SK-N-SH (cell line): ENCODE results near the gene DOCK10. TPM values are rescaled to one million over a fixed set of nuclear protein-coding genes. Genes with fewer than 3 reads are reported as not detected.

ENCODE experiments used
- CTCF ChIA-PET: fragments of 300-600, 350-600 bp; formaldehyde crosslinking; extraction: SDS; loops from one replicate; lab custom pipeline; 2021; lab: Yijun Ruan, JAX
- POLR2A ChIA-PET: fragments of 350-600 bp; sonication (Branson Sonifier 250); formaldehyde crosslinking; extraction: SDS; loops from one replicate; lab custom pipeline; 2020; ENCODE audit warnings: antibody characterized with exemption, inconsistent platforms; lab: Yijun Ruan, JAX
- DNase-seq: peaks from one replicate; pipeline ENCODE4 v3.0.0; 2012
- H2AFZ ChIP-seq: fragments of 200-600 bp; sonication (generic); 2 replicates; pipeline ENCODE4 v1.8.1; 2016; ENCODE audit warnings: antibody characterized with exemption, mild to moderate bottlenecking, low read depth
- H3F3A ChIP-seq: fragments of 200-600 bp; sonication (generic); replicated peaks from 2 replicates; pipeline ENCODE3; 2016; ENCODE audit warnings: antibody characterized with exemption, mild to moderate bottlenecking; ENCODE audit not compliant: insufficient read depth
- H3K27ac ChIP-seq, 2 experiments: fragments of 200-500 bp in 1 of 2; fragments of 200-600 bp in 1 of 2; sonication (Bioruptor generic) in 1 of 2; sonication (generic), shearing (Covaris generic) in 1 of 2; 2 replicates each; pipeline versions ENCODE4 v1.5.1 to v1.6.1; 2014 to 2016; ENCODE audit warnings: low read depth in 2 of 2, inconsistent platforms in 1 of 2, low read length in 1 of 2, mild to moderate bottlenecking in 1 of 2, mixed read lengths in 1 of 2
- H3K27me3 ChIP-seq: fragments of 200-600 bp; sonication (generic), shearing (Covaris generic); 2 replicates; pipeline ENCODE4 v1.6.1; 2016; ENCODE audit warnings: mixed run types; ENCODE audit not compliant: insufficient read depth
- H3K36me3 ChIP-seq, 2 experiments: fragments of 200-500 bp in 1 of 2; fragments of 200-600 bp in 1 of 2; sonication (Bioruptor generic) in 1 of 2; sonication (generic) in 1 of 2; replicated peaks in 1 of 2; 2 replicates each; pipeline versions ENCODE3 to v1.5.1; 2014 to 2016; ENCODE audit warnings: low read length in 1 of 2, mild to moderate bottlenecking in 1 of 2; ENCODE audit not compliant: insufficient read depth in 2 of 2, control insufficient read depth in 1 of 2
- H3K4me1 ChIP-seq, 2 experiments: fragments of 200-500 bp in 1 of 2; fragments of 200-600 bp in 1 of 2; sonication (Bioruptor generic) in 1 of 2; sonication (generic), shearing (Covaris generic) in 1 of 2; 2 replicates each; pipeline versions ENCODE4 v1.5.1 to v1.6.1; 2014 to 2016; ENCODE audit warnings: low read depth in 1 of 2, low read length in 1 of 2, mixed run types in 1 of 2; ENCODE audit not compliant: insufficient read depth in 2 of 2, control insufficient read depth in 1 of 2
- H3K4me2 ChIP-seq: fragments of 200-600 bp; sonication (generic), shearing (Covaris generic); 2 replicates; pipeline ENCODE4 v1.6.1; 2017; ENCODE audit warnings: mixed run types
- H3K4me3 ChIP-seq, 2 experiments: fragments of 200-500 bp in 1 of 2; fragments of 200-600 bp in 1 of 2; sonication (Bioruptor generic) in 1 of 2; sonication (generic), shearing (Covaris generic) in 1 of 2; 2 replicates each; pipeline versions ENCODE4 v1.5.1 to v1.8.1; 2014 to 2016; ENCODE audit warnings: low read depth in 2 of 2, inconsistent platforms in 1 of 2, low read length in 1 of 2, mild to moderate bottlenecking in 1 of 2, mixed read lengths in 1 of 2, moderate library complexity in 1 of 2
- H3K79me2 ChIP-seq: fragments of 200-600 bp; sonication (generic); 2 replicates; pipeline ENCODE4 v1.8.1; 2017; ENCODE audit warnings: mild to moderate bottlenecking; ENCODE audit not compliant: insufficient read depth
- H3K9ac ChIP-seq: fragments of 200-600 bp; sonication (generic); 2 replicates; pipeline ENCODE4 v1.6.1; 2017; ENCODE audit warnings: mixed run types
- H3K9me2 ChIP-seq: fragments of 200-600 bp; sonication (generic); 2 replicates; pipeline ENCODE4 v1.6.1; 2017; ENCODE audit warnings: mixed run types
- H3K9me3 ChIP-seq: fragments of 200-600 bp; sonication (generic); 2 replicates; pipeline ENCODE4 v1.6.1; 2017; ENCODE audit warnings: mixed run types, mild to moderate bottlenecking, moderate library complexity
- H4K20me1 ChIP-seq: fragments of 200-600 bp; sonication (generic); 2 replicates; pipeline ENCODE4 v1.6.1; 2017; ENCODE audit warnings: mild to moderate bottlenecking, mixed run types; ENCODE audit not compliant: insufficient read depth
- EP300 ChIP-seq, 2 experiments: IDR thresholded peaks; 2 replicates each; pipeline versions ENCODE4 v1.4.0 to v1.6.1; 2012; ENCODE audit warnings: borderline replicate concordance in 1 of 2, low read depth in 1 of 2, low read length in 1 of 2
- GABPA ChIP-seq: IDR thresholded peaks from 2 replicates; pipeline ENCODE4 v1.4.0; 2012; ENCODE audit warnings: low read depth, mild to moderate bottlenecking
- GATA2 ChIP-seq: sonication (generic); formaldehyde crosslinking; IDR thresholded peaks from 2 replicates; pipeline ENCODE4 v1.5.0; 2020; ENCODE audit warnings: mild to moderate bottlenecking, missing genetic modification reagents
- JUND ChIP-seq: IDR thresholded peaks from 2 replicates; pipeline ENCODE4 v1.4.0; 2012
- POLR2AphosphoS5 ChIP-seq: IDR thresholded peaks from 2 replicates; pipeline ENCODE4 v1.6.1; 2012; ENCODE audit warnings: low read depth, low read length
- RFX5 ChIP-seq: IDR thresholded peaks from 2 replicates; pipeline ENCODE4 v1.6.1; 2012; ENCODE audit warnings: mild to moderate bottlenecking, improper control_type of control experiment, low read length
- SIN3A ChIP-seq: IDR thresholded peaks from 2 replicates; pipeline ENCODE4 v1.6.1; 2012; ENCODE audit warnings: low read depth, mild to moderate bottlenecking, low read length, moderate library complexity, borderline replicate concordance
- SMC3 ChIP-seq: IDR thresholded peaks from 2 replicates; pipeline ENCODE4 v1.6.1; 2012; ENCODE audit warnings: low read depth, low read length, improper control_type of control experiment
- TCF12 ChIP-seq: IDR thresholded peaks from 2 replicates; pipeline ENCODE4 v1.4.0; 2012
- WGBS: methylation state at CpG from one replicate; pipeline ENCODE4 v1.1.6; 2017; ENCODE audit warnings: low lambda C conversion rate; 5-methylcytosine and 5-hydroxymethylcytosine counted together
- polyA plus RNA-seq, 3 experiments: library from polyadenylated mRNA; depleted of rRNA; stranded (reverse); fragments of >200 nt; gene quantifications; 2 replicates each; pipeline ENCODE4 v1.2.3, GENCODE V29; 2012
- TF ChIP-seq, protein P1 (sequence below): IDR thresholded peaks from 2 replicates; pipeline ENCODE4 v1.4.0; 2012; ENCODE audit warnings: low read depth, borderline replicate concordance
- TF ChIP-seq, protein P2 (sequence below): IDR thresholded peaks from 2 replicates; pipeline ENCODE4; 2012

DOCK10 gene
- polyA plus RNA-seq, 1 of the 3 experiments (the other 2 are of a cell fraction) = 24.1 TPM

DNA sequence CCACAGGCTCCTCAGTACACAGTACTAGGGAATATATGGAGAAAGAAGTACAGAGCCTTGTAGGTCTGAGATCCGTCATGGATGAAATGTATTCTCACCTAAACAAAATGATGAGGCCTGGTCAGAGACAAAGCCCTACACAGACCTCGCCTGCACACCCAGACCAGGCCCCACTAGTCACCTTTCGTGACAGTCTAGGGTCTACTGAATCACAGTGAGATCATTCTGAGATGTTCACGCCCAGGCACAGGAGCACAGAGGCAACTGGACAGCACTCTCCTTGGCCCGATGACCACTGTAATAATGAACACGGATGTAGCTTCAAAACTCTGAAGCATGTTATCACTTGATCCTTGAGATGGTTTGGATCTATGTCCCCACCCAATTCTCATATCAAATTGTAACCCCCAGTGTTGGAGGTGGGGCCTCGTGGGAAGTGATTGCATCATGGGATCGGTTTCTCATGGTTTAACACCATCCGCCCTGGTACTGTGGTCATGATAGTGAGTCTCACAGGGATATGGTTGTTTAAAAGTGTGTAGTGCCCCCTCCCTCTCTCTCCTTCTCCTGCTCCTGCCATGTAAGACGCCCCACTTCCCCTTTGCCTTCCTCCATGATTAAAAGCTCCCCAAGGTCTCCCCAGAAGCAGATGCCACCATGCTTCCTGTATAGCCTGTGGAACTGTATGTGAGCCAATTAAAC lies 15.1 kb downstream of the DOCK10 start:
- Histone ChIP-seq H3K27me3 (no peaks in the 10 kb centered on the region), H3K9ac (no peak overlapping the region), H3F3A (peaks cover 11% of the 10 kb centered on the region), H3K4me3 (no peak overlapping the region), H3K27ac (peak overlapping the region in 1 of 2 experiments; percentile 55; a peak in 1 of 4 replicates), H3K36me3 (no peaks in the 10 kb centered on the region), H3K4me2 (no peak overlapping the region), H2AFZ (no peak overlapping the region), H4K20me1 (no peaks in the 10 kb centered on the region), H3K9me2 (no peaks in the 10 kb centered on the region), H3K79me2 (peaks cover 80% of the 10 kb centered on the region), H3K4me1 (peaks cover 1 to 17% of the 10 kb centered on the region in 2 experiments), H3K9me3 (no peaks in the 10 kb centered on the region)
- no peak for DNase-seq
- TF ChIP-seq GABPA = no peak
- no peak for TF ChIP-seq POLR2AphosphoS5
- TF ChIP-seq, protein P1, sequence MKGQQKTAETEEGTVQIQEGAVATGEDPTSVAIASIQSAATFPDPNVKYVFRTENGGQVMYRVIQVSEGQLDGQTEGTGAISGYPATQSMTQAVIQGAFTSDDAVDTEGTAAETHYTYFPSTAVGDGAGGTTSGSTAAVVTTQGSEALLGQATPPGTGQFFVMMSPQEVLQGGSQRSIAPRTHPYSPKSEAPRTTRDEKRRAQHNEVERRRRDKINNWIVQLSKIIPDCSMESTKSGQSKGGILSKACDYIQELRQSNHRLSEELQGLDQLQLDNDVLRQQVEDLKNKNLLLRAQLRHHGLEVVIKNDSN = no peak
- TF ChIP-seq SMC3 = no peak
- no peak for TF ChIP-seq RFX5
- TF ChIP-seq TCF12 = no peak
- no peak for TF ChIP-seq GATA2 (CRISPR knock-in tag)
- WGBS = 92% methylated on average over 10 of the region's 10 CpGs
- ChIA-PET POLR2A (no interaction called here), CTCF (interaction anchor here (2.0 kb wide), 1 partner anchor 9 kb away, joined by 5 read pairs; no protein-coding TSS in a partner anchor)

DNA sequence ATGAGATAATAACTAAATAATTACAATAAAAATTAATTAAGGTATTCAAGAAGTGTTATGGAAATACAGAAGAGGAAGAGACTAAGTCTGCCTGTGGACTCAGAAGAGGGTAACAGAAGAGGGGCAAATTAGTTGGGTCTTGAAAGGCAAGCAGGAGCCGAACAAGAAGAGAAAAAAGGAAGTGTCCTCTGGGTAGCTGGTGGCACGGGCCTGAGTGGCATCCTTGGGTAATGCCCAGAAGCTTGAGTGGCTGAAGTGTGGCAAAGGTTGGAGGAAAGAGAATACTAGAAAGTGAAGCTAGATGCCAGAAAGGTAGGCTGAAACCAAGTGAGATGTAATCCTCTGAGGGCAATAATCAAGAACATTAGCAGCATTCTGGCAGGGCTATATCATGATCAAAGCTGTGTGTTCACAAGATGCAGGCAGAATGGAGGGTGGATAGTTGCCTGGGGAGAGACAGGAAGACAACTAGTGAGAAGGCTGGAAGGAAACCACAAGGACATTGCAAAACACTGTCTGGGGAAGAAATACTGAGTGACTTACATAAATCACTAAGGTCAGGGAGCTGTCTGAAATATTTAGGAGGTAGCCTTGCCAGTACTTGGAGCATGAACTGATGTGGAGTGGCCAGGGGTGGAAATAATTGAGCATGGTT lies 16.2 kb downstream of the DOCK10 start:
- POLR2A ChIA-PET = no interaction called here
- H3K27ac ChIP-seq = peak overlapping the region; percentile 31 to 55; a peak in 3 of 4 replicates

More for the DNA sequence above, 16.2 kb downstream of the DOCK10 start:
- DNase-seq = no peak
- Histone ChIP-seq H3K4me1 (peaks cover 3 to 17% of the 10 kb centered on the region in 2 experiments), H3K4me3 (no peak overlapping the region), H3K79me2 (peaks cover 82% of the 10 kb centered on the region), H3K9me3 (no peaks in the 10 kb centered on the region), H3K9ac (no peak overlapping the region), H2AFZ (no peak overlapping the region), H3K27me3 (no peaks in the 10 kb centered on the region), H3K4me2 (peak overlapping the region; percentile 4; the same call in 1 of the 2 replicates), H3K9me2 (no peaks in the 10 kb centered on the region), H3K36me3 (no peaks in the 10 kb centered on the region), H3F3A (peaks cover 11% of the 10 kb centered on the region), H4K20me1 (no peaks in the 10 kb centered on the region)
- peak; percentile 31; the same call in 1 of the 2 replicates for TF ChIP-seq JUND
- peak in 1 of 2 experiments; percentile 23; a peak in 1 of 4 replicates for TF ChIP-seq EP300 (IDR thresholded peaks at IDR 0.05; ENCODE audit: borderline replicate concordance in 1 of 2, low read depth in 1 of 2, low read length in 1 of 2)
- TF ChIP-seq SIN3A = no peak
- TF ChIP-seq SMC3 = no peak
- TF ChIP-seq, protein P2, sequence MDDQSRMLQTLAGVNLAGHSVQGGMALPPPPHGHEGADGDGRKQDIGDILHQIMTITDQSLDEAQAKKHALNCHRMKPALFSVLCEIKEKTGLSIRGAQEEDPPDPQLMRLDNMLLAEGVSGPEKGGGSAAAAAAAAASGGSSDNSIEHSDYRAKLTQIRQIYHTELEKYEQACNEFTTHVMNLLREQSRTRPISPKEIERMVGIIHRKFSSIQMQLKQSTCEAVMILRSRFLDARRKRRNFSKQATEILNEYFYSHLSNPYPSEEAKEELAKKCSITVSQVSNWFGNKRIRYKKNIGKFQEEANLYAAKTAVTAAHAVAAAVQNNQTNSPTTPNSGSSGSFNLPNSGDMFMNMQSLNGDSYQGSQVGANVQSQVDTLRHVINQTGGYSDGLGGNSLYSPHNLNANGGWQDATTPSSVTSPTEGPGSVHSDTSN = peak; percentile 84
- TF ChIP-seq TCF12 = peak; percentile 59
- 80% methylated on average over 2 of the region's 2 CpGs for WGBS
- CTCF ChIA-PET = interaction anchor here (1.1 to 1.7 kb wide), 3 partner anchors 8 to 24 kb away, joined by 3 to 6 read pairs (median 3); partner anchors contain the start of gene DOCK10
